Skin epidermis (tissue), 12 donors: ENCODE results near the gene MCM7.

Experiments used
- H3K27ac ChIP-seq, 21 experiments: fragments of 200-600 bp; sonication (generic) in 11 of 21; one replicate each; pipeline ENCODE4 v1.5.0; 2020; ENCODE audit warnings: mild to moderate bottlenecking in 3 of 21, inconsistent platforms in 2 of 21, moderate library complexity in 2 of 21
- H3K4me3 ChIP-seq, 7 experiments: fragments of 200-600 bp; sonication (generic) in 2 of 7; one replicate each; pipeline ENCODE4 v1.5.0; 2020; ENCODE audit warnings: inconsistent platforms in 2 of 7, mild to moderate bottlenecking in 2 of 7, moderate library complexity in 1 of 7

The MCM7 gene

GRCh38 chr7:100124301-100125230, 23.4 kb upstream of the MCM7 start:
- H3K4me3 ChIP-seq = no peak overlapping the region

GRCh38 chr7:100122568-100122967, 21.4 kb upstream of the MCM7 start:
- Histone ChIP-seq H3K4me3 (no peak overlapping the region), H3K27ac (peak overlapping the region in 6 of 21 experiments; percentile 17 to 58 (median 45))

More at GRCh38 chr7:100124301-100125230, 23.4 kb upstream of the MCM7 start:
- peak overlapping the region in 6 of 21 experiments; percentile 2 to 37 (median 15) for H3K27ac ChIP-seq

GRCh38 chr7:100122067-100122466, 20.9 kb upstream of the MCM7 start:
- Histone ChIP-seq H3K27ac (peak overlapping the region in 6 of 21 experiments; percentile 17 to 58 (median 45)), H3K4me3 (no peak overlapping the region)

- H3K4me3 ChIP-seq = peak overlapping the region in 2 of 7 experiments; percentile 81
- peak overlapping the region in 17 of 21 experiments; percentile 81 to 99 (median 95) for H3K27ac ChIP-seq
These were observed 19.5 kb upstream of the MCM7 start for GRCh38 chr7:100120733-100121036.

GRCh38 chr7:100119970-100120732, 19.0 kb upstream of the MCM7 start:
- peak overlapping the region; percentile 56 to 85 (median 81) for H3K4me3 ChIP-seq
- H3K27ac ChIP-seq = peak overlapping the region; percentile 81 to 99 (median 95)

- Histone ChIP-seq H3K27ac (peak within 1 kb of the TSS; percentile 81 to 99 (median 95)), H3K4me3 (peak within 1 kb of the TSS; percentile 56 to 85 (median 81))
These were observed 18.1 kb upstream of the MCM7 start, which contains the start of the genes CNPY4 and TAF6 for GRCh38 chr7:100119072-100119969. TSS of gene CNPY4 (plus strand) at chr7:100119634. CDS start at chr7:100119745, 111 bp downstream. TSS of gene TAF6 (minus strand) at chr7:100119358. CDS start at chr7:100114209, 5,149 bp downstream.

GRCh38 chr7:100118388-100119071, 17.3 kb upstream of the MCM7 start:
- Histone ChIP-seq H3K27ac (peak overlapping the region in 20 of 21 experiments; percentile 81 to 99 (median 95)), H3K4me3 (peak overlapping the region; percentile 56 to 85 (median 81))

GRCh38 chr7:100115026-100115425, 13.8 kb upstream of the MCM7 start:
- Histone ChIP-seq H3K27ac (no peak overlapping the region), H3K4me3 (no peak overlapping the region)

- no peak overlapping the region for H3K27ac ChIP-seq
- no peak overlapping the region for H3K4me3 ChIP-seq
These were observed 10.7 kb upstream of the MCM7 start for GRCh38 chr7:100111914-100112313.

GRCh38 chr7:100111156-100111555, 10.0 kb upstream of the MCM7 start:
- Histone ChIP-seq H3K4me3 (no peak overlapping the region), H3K27ac (no peak overlapping the region)

GRCh38 chr7:100109521-100110163, 8.4 kb upstream of the MCM7 start:
- no peak overlapping the region for H3K4me3 ChIP-seq
- H3K27ac ChIP-seq = no peak overlapping the region

GRCh38 chr7:100107890-100108289, 6.7 kb upstream of the MCM7 start:
- Histone ChIP-seq H3K27ac (no peak overlapping the region), H3K4me3 (no peak overlapping the region)

GRCh38 chr7:100107125-100107737, 6.0 kb upstream of the MCM7 start:
- no peak overlapping the region for H3K27ac ChIP-seq
- no peak overlapping the region for H3K4me3 ChIP-seq

GRCh38 chr7:100106633-100107032, 5.4 kb upstream of the MCM7 start:
- H3K27ac ChIP-seq = no peak overlapping the region

GRCh38 chr7:100105534-100105933, 4.3 kb upstream of the MCM7 start:
- Histone ChIP-seq H3K4me3 (no peak overlapping the region), H3K27ac (no peak overlapping the region)

More at GRCh38 chr7:100106633-100107032, 5.4 kb upstream of the MCM7 start:
- H3K4me3 ChIP-seq = no peak overlapping the region

- Histone ChIP-seq H3K4me3 (no peak overlapping the region), H3K27ac (peak overlapping the region in 4 of 21 experiments; percentile 93 to 96 (median 94))
These were observed 2.0 kb upstream of the MCM7 start for GRCh38 chr7:100102950-100103840.
